ENCODE measurements around the gene ULBP1.

DNA sequence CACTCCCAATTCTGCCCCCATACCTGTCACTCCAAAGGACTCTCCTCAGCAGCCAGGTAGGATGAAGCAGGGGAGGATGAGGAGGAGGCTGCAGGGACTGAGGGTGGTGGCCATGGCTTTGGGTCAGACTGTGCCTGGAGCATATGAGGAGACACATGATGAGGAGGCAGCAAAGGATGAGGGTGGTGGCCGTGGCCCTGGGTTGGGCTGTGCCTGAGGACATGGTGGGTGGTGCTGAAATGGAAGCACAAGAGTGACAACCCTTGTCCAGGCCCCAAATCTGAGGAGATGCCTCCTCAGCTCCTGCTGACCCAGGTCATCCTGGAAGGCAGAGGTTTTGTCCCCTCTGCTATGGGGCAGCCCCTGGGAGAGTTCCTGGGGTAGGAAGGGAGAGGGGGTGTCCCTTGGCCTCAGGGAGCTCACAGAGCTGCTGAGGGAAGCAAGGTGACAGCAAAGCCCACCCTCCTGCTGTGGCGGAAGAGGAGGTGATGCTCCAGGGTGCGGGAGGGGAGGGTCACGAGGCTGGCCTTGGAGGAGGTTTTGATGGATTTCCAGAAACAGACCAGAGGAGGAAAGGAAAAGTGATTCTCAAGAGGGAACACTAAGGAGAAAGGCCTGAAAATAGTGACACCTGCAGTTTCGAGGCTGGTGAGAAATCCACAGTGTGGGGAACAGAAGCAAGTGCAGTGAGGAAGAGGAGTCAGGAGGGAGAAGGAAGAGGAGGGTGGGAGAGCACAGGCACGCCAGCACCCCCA, 45.4 kb upstream of the ULBP1 start:
- TF ChIP-seq FOXP2 (optimal IDR thresholded peaks at IDR 0.05; ENCODE audit: control extremely low read depth, extremely low read length, insufficient read depth) (no peak), EZH2 (IDR thresholded peaks at IDR 0.05) (no peak), POLR2AphosphoS5 (IDR thresholded peaks at IDR 0.05; ENCODE audit: borderline replicate concordance, low read depth, low read length) (no peak)

Data from SK-N-MC (cell line).